Trophoblast cell (in vitro differentiated cells and primary cell): ENCODE data around the gene TXNDC9.
"Not testable (repeated sequence)": the region's sequence is repeated elsewhere in the genome, so short reads cannot be mapped to it uniquely, and the experiment has no call there.

ENCODE experiments used
- DNase-seq, 2 donors: peaks; one replicate each; pipeline ENCODE4 v3.0.0-alpha.2; 2016
- H2AFZ ChIP-seq: 2 replicates; pipeline ENCODE4 v1.6.1; 2013; ENCODE audit warnings: low read length, moderate library complexity, mild to moderate bottlenecking; ENCODE audit not compliant: insufficient read depth, poor library complexity
- H2AK5ac ChIP-seq: 2 replicates; pipeline ENCODE4 v1.6.1; 2013; ENCODE audit warnings: mild to moderate bottlenecking, low read length
- H2BK120ac ChIP-seq: 2 replicates; pipeline ENCODE4 v1.6.1; 2013; ENCODE audit warnings: low read length, mild to moderate bottlenecking, moderate library complexity; ENCODE audit not compliant: insufficient read depth, poor library complexity
- H2BK12ac ChIP-seq: 2 replicates; pipeline ENCODE4 v1.6.1; 2013; ENCODE audit warnings: mild to moderate bottlenecking, low read length, moderate library complexity
- H2BK5ac ChIP-seq: 2 replicates; pipeline ENCODE4 v1.6.1; 2013; ENCODE audit warnings: low read length, low read depth, moderate library complexity, mild to moderate bottlenecking; ENCODE audit not compliant: poor library complexity
- H3K14ac ChIP-seq: 2 replicates; pipeline ENCODE4 v1.6.1; 2013; ENCODE audit warnings: mild to moderate bottlenecking, low read length
- H3K18ac ChIP-seq: 2 replicates; pipeline ENCODE4 v1.6.1; 2013; ENCODE audit warnings: mild to moderate bottlenecking, low read length
- H3K23ac ChIP-seq: 2 replicates; pipeline ENCODE4 v1.6.1; 2013; ENCODE audit warnings: low read length
- H3K27ac ChIP-seq: 2 replicates; pipeline ENCODE4 v1.5.1; 2013; ENCODE audit warnings: low read depth, mild to moderate bottlenecking, inconsistent platforms, low read length, moderate library complexity
- H3K27me3 ChIP-seq: 2 replicates; pipeline ENCODE4 v1.6.1; 2013; ENCODE audit warnings: inconsistent platforms, mild to moderate bottlenecking, low read length, moderate library complexity; ENCODE audit not compliant: insufficient read depth
- H3K36me3 ChIP-seq, 2 experiments: 1 replicate in 1 of 2; 2 replicates in 1 of 2; pipeline ENCODE4 v1.6.1; 2013; ENCODE audit warnings: low read length in 2 of 2, mild to moderate bottlenecking in 2 of 2, moderate library complexity in 1 of 2; ENCODE audit not compliant: insufficient read depth in 2 of 2, control insufficient read depth in 1 of 2
- H3K4ac ChIP-seq: 2 replicates; pipeline ENCODE4 v1.6.1; 2013; ENCODE audit warnings: low read depth, mild to moderate bottlenecking, low read length, moderate library complexity
- H3K4me1 ChIP-seq, 2 experiments: 1 replicate in 1 of 2; 2 replicates in 1 of 2; pipeline ENCODE4 v1.6.1; 2013; ENCODE audit warnings: low read length in 2 of 2, mild to moderate bottlenecking in 2 of 2, moderate library complexity in 1 of 2; ENCODE audit not compliant: insufficient read depth in 2 of 2, control insufficient read depth in 1 of 2
- H3K4me2 ChIP-seq: 2 replicates; pipeline ENCODE4 v1.6.1; 2013; ENCODE audit warnings: inconsistent platforms, mild to moderate bottlenecking, low read length, moderate library complexity
- H3K4me3 ChIP-seq: 2 replicates; pipeline ENCODE4 v1.5.1; 2013; ENCODE audit warnings: mild to moderate bottlenecking, low read depth, low read length, inconsistent platforms
- H3K79me1 ChIP-seq: one replicate; pipeline ENCODE4 v1.6.1; 2013; ENCODE audit warnings: low read length
- H3K79me2 ChIP-seq: 2 replicates; pipeline ENCODE4 v1.6.1; 2013; ENCODE audit warnings: low read length, mild to moderate bottlenecking; ENCODE audit not compliant: control insufficient read depth, insufficient read depth, poor library complexity
- H3K9ac ChIP-seq: 2 replicates; pipeline ENCODE4 v1.6.1; 2013; ENCODE audit warnings: mild to moderate bottlenecking, low read length
- H3K9me3 ChIP-seq: 2 replicates; pipeline ENCODE4 v1.6.1; 2013; ENCODE audit warnings: low read depth, mild to moderate bottlenecking, control low read depth, inconsistent platforms, low read length; ENCODE audit not compliant: insufficient read depth
- H4K12ac ChIP-seq: 2 replicates; pipeline ENCODE4 v1.6.1; 2013; ENCODE audit warnings: low read depth, mild to moderate bottlenecking, low read length, moderate library complexity
- H4K8ac ChIP-seq: 2 replicates; pipeline ENCODE4 v1.6.1; 2013; ENCODE audit warnings: low read depth, mild to moderate bottlenecking, low read length, moderate library complexity
- H4K91ac ChIP-seq: one replicate; pipeline ENCODE4 v1.6.1; 2013; ENCODE audit warnings: low read depth, mild to moderate bottlenecking, low read length, moderate library complexity
- WGBS: extraction: QIAGEN DNeasy Blood & Tissue Kit; methylation state at CpG from one replicate; pipeline ENCODE4 v1.1.7; 2013; ENCODE audit warnings: missing lambda C conversion rate; ENCODE audit not compliant: insufficient read length, insufficient coverage; ENCODE audit errors: extremely low coverage; 5-methylcytosine and 5-hydroxymethylcytosine counted together

TXNDC9 gene

GRCh38 chr2:99325384-99325783, 10.7 kb downstream of the TXNDC9 start:
- Histone ChIP-seq H3K9ac (no peak overlapping the region), H3K27ac (no peak overlapping the region), H3K4me1 (no peaks in the 10 kb centered on the region), H3K79me2 (no peaks in the 10 kb centered on the region), H4K12ac (no peak overlapping the region), H3K23ac (no peak overlapping the region), H3K4ac (no peak overlapping the region), H3K79me1 (no peaks in the 10 kb centered on the region), H4K8ac (no peak overlapping the region), H3K27me3 (no peaks in the 10 kb centered on the region), H2AFZ (no peak overlapping the region), H3K9me3 (no peaks in the 10 kb centered on the region), H3K36me3 (peaks cover 44 to 49% of the 10 kb centered on the region in 2 experiments), H2AK5ac (no peak overlapping the region), H2BK5ac (no peak overlapping the region), H4K91ac (no peak overlapping the region), H3K18ac (no peak overlapping the region), H2BK120ac (no peak overlapping the region), H3K14ac (no peak overlapping the region), H3K4me3 (no peak overlapping the region), H2BK12ac (no peak overlapping the region), H3K4me2 (no peak overlapping the region)
- WGBS, result no CpG with 5 or more reads among the region's 5 CpGs
- no peak for DNase-seq

- H2AK5ac ChIP-seq, H2AFZ ChIP-seq, H3K14ac ChIP-seq, H2BK120ac ChIP-seq, H3K27me3 ChIP-seq, H3K4ac ChIP-seq, H4K12ac ChIP-seq, H2BK12ac ChIP-seq, H3K9ac ChIP-seq, H2BK5ac ChIP-seq, H3K18ac ChIP-seq, H3K27ac ChIP-seq, H3K79me1 ChIP-seq, H4K91ac ChIP-seq, H3K4me1 ChIP-seq, H3K23ac ChIP-seq, H3K4me2 ChIP-seq, H4K8ac ChIP-seq, H3K4me3 ChIP-seq, H3K9me3 ChIP-seq, H3K79me2 ChIP-seq: not testable (repeated sequence)
- no CpG with 5 or more reads among the region's 7 CpGs for WGBS
- DNase-seq, result peak; percentile 53 to 73
- H3K36me3 ChIP-seq, result peaks cover 8 to 15% of the 10 kb centered on the region in 2 experiments
Observed at GRCh38 chr2:99317873-99318200, 18.3 kb downstream of the TXNDC9 start.

GRCh38 chr2:99317161-99317872, 18.8 kb downstream of the TXNDC9 start:
- no peak overlapping the region for H3K18ac ChIP-seq
- H3K36me3 ChIP-seq, result peaks cover 6 to 15% of the 10 kb centered on the region in 2 experiments
- no peaks in the 10 kb centered on the region for H3K9me3 ChIP-seq
- no peak overlapping the region for H2AFZ ChIP-seq
- no peak overlapping the region for H2BK5ac ChIP-seq
- H3K4ac ChIP-seq, result no peak overlapping the region
- H3K23ac ChIP-seq, result no peak overlapping the region
- no peak overlapping the region for H3K9ac ChIP-seq
- H2BK12ac ChIP-seq, result no peak overlapping the region
- no CpG with 5 or more reads among the region's 9 CpGs for WGBS
- no peak overlapping the region for H4K12ac ChIP-seq
- no peak overlapping the region for H4K8ac ChIP-seq
- H3K79me1 ChIP-seq, result no peaks in the 10 kb centered on the region
- peaks cover 0 to 2% of the 10 kb centered on the region in 2 experiments for H3K4me1 ChIP-seq
- H3K27me3 ChIP-seq, result no peaks in the 10 kb centered on the region
- no peaks in the 10 kb centered on the region for H3K79me2 ChIP-seq
- no peak overlapping the region for H3K4me2 ChIP-seq
- H3K14ac ChIP-seq, result no peak overlapping the region
- no peak overlapping the region for H3K4me3 ChIP-seq
- no peak overlapping the region for H2BK120ac ChIP-seq
- peak; percentile 99 for DNase-seq
- no peak overlapping the region for H3K27ac ChIP-seq
- no peak overlapping the region for H2AK5ac ChIP-seq
- no peak overlapping the region for H4K91ac ChIP-seq

- not testable (repeated sequence) for H3K9me3 ChIP-seq, H4K91ac ChIP-seq, H3K18ac ChIP-seq, H3K4me2 ChIP-seq, H2BK12ac ChIP-seq, H2BK5ac ChIP-seq, H3K4ac ChIP-seq, H3K27me3 ChIP-seq, H3K27ac ChIP-seq, DNase-seq, H3K9ac ChIP-seq, H2AFZ ChIP-seq, H2BK120ac ChIP-seq, H3K79me2 ChIP-seq, H3K4me1 ChIP-seq, H3K23ac ChIP-seq, H3K14ac ChIP-seq, H3K36me3 ChIP-seq, H4K12ac ChIP-seq, H3K4me3 ChIP-seq, H4K8ac ChIP-seq, H3K79me1 ChIP-seq, H2AK5ac ChIP-seq
- no CpG with 5 or more reads among the region's 2 CpGs for WGBS
Observed at GRCh38 chr2:99301097-99301496, 35.0 kb downstream of the TXNDC9 start, which contains the start of gene LYG1. LYG1 (minus strand) TSS chr2:99301197; CDS start chr2:99295670, 5,527 bp downstream.
